Keratinocyte (primary cell): ENCODE measurements around the gene GRAMD4. TPM values are rescaled to one million over a fixed set of nuclear protein-coding genes. Genes with fewer than 3 reads are reported as not detected.

Source experiments
- DNase-seq: peaks from one replicate; pipeline ENCODE4 v3.0.0-alpha.2; 2011; ENCODE audit warnings: low read depth, missing footprints, low spot score
- FAIRE-seq: peaks from 2 replicates; lab custom pipeline; 2011; peaks lifted over from hg19 to GRCh38; lab: Jason Lieb, UNC
- H2AFZ ChIP-seq: 2 replicates; pipeline ENCODE4 v1.6.0; 2012; ENCODE audit warnings: low read length, control low read depth, inconsistent platforms; ENCODE audit not compliant: control insufficient read depth
- H3K27ac ChIP-seq: 2 replicates; pipeline ENCODE4 v1.5.1; 2011; ENCODE audit warnings: low read length; ENCODE audit not compliant: control insufficient read depth, insufficient read depth
- H3K27me3 ChIP-seq: 3 replicates; pipeline ENCODE4 v1.6.0; 2011; ENCODE audit warnings: low read length; ENCODE audit not compliant: control insufficient read depth, insufficient read depth; ENCODE audit errors: extremely low read depth
- H3K36me3 ChIP-seq, 2 experiments: 2 replicates in 1 of 2; 3 replicates in 1 of 2; pipeline ENCODE4 v1.5.1; 2011; ENCODE audit warnings: low read length in 2 of 2, mild to moderate bottlenecking in 1 of 2; ENCODE audit not compliant: control insufficient read depth in 2 of 2, insufficient read depth in 2 of 2; ENCODE audit errors: extremely low read depth in 1 of 2
- H3K4me1 ChIP-seq: 3 replicates; pipeline ENCODE4 v1.5.1; 2011; ENCODE audit warnings: low read length; ENCODE audit not compliant: control insufficient read depth, insufficient read depth; ENCODE audit errors: extremely low read depth
- H3K4me2 ChIP-seq: 3 replicates; pipeline ENCODE4 v1.6.0; 2011; ENCODE audit warnings: low read depth, low read length; ENCODE audit not compliant: control insufficient read depth, insufficient read depth; ENCODE audit errors: extremely low read depth
- H3K4me3 ChIP-seq, 3 experiments: fragments of 200-600 bp in 1 of 3; sonication (generic) in 1 of 3; 2 replicates in 2 of 3; 3 replicates in 1 of 3; pipeline ENCODE4 v1.5.1; 2011 to 2016; ENCODE audit warnings: low read length in 3 of 3, mild to moderate bottlenecking in 3 of 3, control low read depth in 2 of 3, inconsistent platforms in 1 of 3, low read depth in 1 of 3, mixed read lengths in 1 of 3, mixed run types in 1 of 3, moderate library complexity in 1 of 3; ENCODE audit not compliant: control insufficient read depth in 2 of 3, insufficient read depth in 2 of 3; ENCODE audit errors: extremely low read depth in 1 of 3
- H3K79me2 ChIP-seq: 2 replicates; pipeline ENCODE4 v1.6.0; 2012; ENCODE audit warnings: low read length; ENCODE audit not compliant: control insufficient read depth, insufficient read depth
- H3K9ac ChIP-seq: 3 replicates; pipeline ENCODE4 v1.6.0; 2011; ENCODE audit warnings: low read length; ENCODE audit not compliant: control insufficient read depth, insufficient read depth; ENCODE audit errors: extremely low read depth
- H3K9me1 ChIP-seq: 3 replicates; pipeline ENCODE4 v1.6.0; 2011; ENCODE audit warnings: low read length; ENCODE audit not compliant: control insufficient read depth, insufficient read depth; ENCODE audit errors: extremely low read depth
- H3K9me3 ChIP-seq: 2 replicates; pipeline ENCODE4 v1.5.1; 2012; ENCODE audit warnings: low read depth, low read length; ENCODE audit not compliant: control insufficient read depth
- H4K20me1 ChIP-seq: 3 replicates; pipeline ENCODE4 v1.6.0; 2011; ENCODE audit warnings: low read length; ENCODE audit not compliant: control insufficient read depth, insufficient read depth; ENCODE audit errors: extremely low read depth
- CTCF ChIP-seq, 3 experiments: IDR thresholded peaks in 1 of 3; conservative IDR thresholded peaks in 1 of 3; optimal IDR thresholded peaks in 1 of 3; 2 replicates in 2 of 3; 3 replicates in 1 of 3; pipeline versions ENCODE3 to v1.5.1; 2011; ENCODE audit warnings: low read length in 3 of 3, mild to moderate bottlenecking in 3 of 3, moderate library complexity in 2 of 3, control low read depth in 1 of 3, inconsistent platforms in 1 of 3; ENCODE audit not compliant: insufficient read depth in 2 of 3; ENCODE audit errors: extremely low read depth in 1 of 3
- EZH2 ChIP-seq: IDR thresholded peaks from one replicate; pipeline ENCODE4 v1.6.1; 2012; ENCODE audit warnings: inconsistent platforms, mild to moderate bottlenecking, low read length, moderate library complexity
- dilution Hi-C: fragments of 300-500 bp; cut with MboI; formaldehyde crosslinking; loops from one replicate; pipeline ENCODE4 v1.7.0; 2020; ENCODE audit warnings: low sequenced_read_pairs; ENCODE audit not compliant: extremely low pct_ligation_motif_present
- polyA plus RNA-seq, 5 experiments: library from polyadenylated mRNA; depleted of rRNA in 3 of 5; stranded (reverse) in 3 of 5; stranded (forward) in 1 of 5; unstranded in 1 of 5; fragments of >200 nt; gene quantifications; 1 replicate in 1 of 5; 2 replicates in 3 of 5; 3 replicates in 1 of 5; pipeline versions ENCODE4 v1.2.1 to v1.2.3, GENCODE V29; 2011 to 2012; ENCODE audit warnings: missing spikeins in 2 of 5, low read depth in 1 of 5, low replicate concordance in 1 of 5

GRAMD4 gene
- polyA plus RNA-seq, 1 donor (not counting 4 experiments of a cell fraction or from before 2014, with no cell fraction given): 17.3 TPM

GRCh38 chr22:46651316-46651715 is 31.1 kb downstream of the GRAMD4 start:
- H3K9me3 ChIP-seq: no peaks in the 10 kb centered on the region
- dilution Hi-C loops: no loop called here
- no peak overlapping the region for H3K4me2 ChIP-seq
- no peak for DNase-seq
- no peak overlapping the region for H2AFZ ChIP-seq
- H3K9me1 ChIP-seq: no peaks in the 10 kb centered on the region
- no peak for TF ChIP-seq CTCF (optimal IDR thresholded peaks at IDR 0.05 in 1 of 3, IDR thresholded peaks at IDR 0.05 in 1 of 3, conservative IDR thresholded peaks at IDR 0.05 in 1 of 3; ENCODE audit: extremely low read depth in 1 of 3, insufficient read depth in 2 of 3, low read length in 3 of 3)
- no peak for TF ChIP-seq EZH2
- H3K27me3 ChIP-seq: no peaks in the 10 kb centered on the region
- no peak for FAIRE-seq
- peaks cover 10% of the 10 kb centered on the region for H3K4me1 ChIP-seq
- H3K4me3 ChIP-seq: no peak overlapping the region
- no peaks in the 10 kb centered on the region for H3K36me3 ChIP-seq
- H4K20me1 ChIP-seq: peaks cover 13% of the 10 kb centered on the region
- H3K79me2 ChIP-seq: no peaks in the 10 kb centered on the region
- H3K27ac ChIP-seq: no peak overlapping the region
- no peak overlapping the region for H3K9ac ChIP-seq

- Histone ChIP-seq H3K36me3 (no peaks in the 10 kb centered on the region), H3K9ac (no peak overlapping the region), H4K20me1 (peaks cover 13% of the 10 kb centered on the region), H3K9me1 (no peaks in the 10 kb centered on the region), H3K79me2 (no peaks in the 10 kb centered on the region), H3K4me2 (no peak overlapping the region), H2AFZ (no peak overlapping the region), H3K27ac (no peak overlapping the region), H3K9me3 (no peaks in the 10 kb centered on the region), H3K4me3 (no peak overlapping the region), H3K4me1 (peaks cover 10% of the 10 kb centered on the region), H3K27me3 (no peaks in the 10 kb centered on the region)
- DNase-seq: no peak
- dilution Hi-C loops: no loop called here
- FAIRE-seq: no peak
- TF ChIP-seq CTCF (optimal IDR thresholded peaks at IDR 0.05 in 1 of 3, IDR thresholded peaks at IDR 0.05 in 1 of 3, conservative IDR thresholded peaks at IDR 0.05 in 1 of 3; ENCODE audit: extremely low read depth in 1 of 3, insufficient read depth in 2 of 3, low read length in 3 of 3) (no peak), EZH2 (no peak)
Observed at GRCh38 chr22:46652081-46652846, 32.1 kb downstream of the GRAMD4 start.
